HepG2 (cell line): ENCODE data around the gene NLRC3. TPM values are rescaled to one million over a fixed set of nuclear protein-coding genes. Genes with fewer than 3 reads are reported as not detected.
A peak's percentile ranks its signal among the peaks of the same experiment; 100 is the strongest.

Experiments used
- ATAC-seq: fragments of 200-7000 bp; cut with Tn5 transposase; 3 replicates; pipeline ENCODE4 v1.9.1; 2020; ENCODE audit warnings: mild to moderate bottlenecking, moderate library complexity
- BruUV-seq: library from RNA; stranded (reverse); fragments of 400-500 nt; replicated peaks from 2 replicates; lab custom pipeline; 2021; lab: Mats Ljungman, UMichigan
- CTCF ChIA-PET: fragments of 300-600 bp; formaldehyde crosslinking; extraction: SDS; loops from one replicate; lab custom pipeline; 2021; ENCODE audit warnings: low total read pairs, inconsistent platforms, low intra/inter-chr PET ratio; lab: Yijun Ruan, JAX
- POLR2A ChIA-PET: fragments of 350-600 bp; sonication (Branson Sonifier 250); formaldehyde crosslinking; loops from one replicate; lab custom pipeline; 2020; ENCODE audit warnings: antibody characterized with exemption, inconsistent platforms; lab: Yijun Ruan, JAX
- DNase-seq: peaks from one replicate; pipeline ENCODE4 v3.0.0-alpha.2; 2015; ENCODE audit warnings: low spot score
- FAIRE-seq: peaks from 3 replicates; lab custom pipeline; 2011; peaks lifted over from hg19 to GRCh38; lab: Jason Lieb, UNC
- H2AFZ ChIP-seq: one replicate; pipeline ENCODE4 v1.6.1; 2011; ENCODE audit warnings: low read length, inconsistent platforms
- H3K27ac ChIP-seq: fragments of 300-600 bp; 3 replicates; pipeline ENCODE4 v1.8.0; 2011; ENCODE audit warnings: mixed run types, mild to moderate bottlenecking, mixed read lengths, low read length, inconsistent platforms; ENCODE audit not compliant: insufficient read depth; ENCODE audit errors: extremely low read length
- H3K27me3 ChIP-seq, 2 experiments: fragments of 200-600 bp in 1 of 2; 2 replicates in 1 of 2; 3 replicates in 1 of 2; pipeline versions ENCODE4 v1.6.0 to v1.8.0; 2011; ENCODE audit warnings: low read length in 2 of 2, mild to moderate bottlenecking in 2 of 2, moderate library complexity in 2 of 2, inconsistent platforms in 1 of 2; ENCODE audit not compliant: insufficient read depth in 2 of 2, control insufficient read depth in 1 of 2
- H3K36me3 ChIP-seq, 2 experiments: fragments of 200-600 bp in 1 of 2; replicated peaks in 1 of 2; 2 replicates in 1 of 2; 3 replicates in 1 of 2; pipeline versions ENCODE4 v1.5.1 to v1.8.0; 2011; ENCODE audit warnings: low read length in 2 of 2, inconsistent platforms in 1 of 2; ENCODE audit not compliant: insufficient read depth in 2 of 2, control insufficient read depth in 1 of 2
- H3K4me1 ChIP-seq: 2 replicates; pipeline ENCODE4 v1.5.1; 2012; ENCODE audit warnings: low read length, inconsistent platforms; ENCODE audit not compliant: insufficient read depth
- H3K4me2 ChIP-seq: 2 replicates; pipeline ENCODE4 v1.6.0; 2011; ENCODE audit warnings: low read depth, low read length, inconsistent platforms
- H3K4me3 ChIP-seq, 3 experiments: fragments of 200-600 bp in 1 of 3; sonication (generic), shearing (Covaris generic) in 1 of 3; replicated peaks in 1 of 3; 2 replicates each; pipeline ENCODE4 v1.5.1; 2011 to 2016; ENCODE audit warnings: low read length in 3 of 3, inconsistent platforms in 2 of 3, low read depth in 2 of 3, mild to moderate bottlenecking in 2 of 3, control low read depth in 1 of 3, mixed read lengths in 1 of 3; ENCODE audit not compliant: insufficient read depth in 1 of 3
- H3K79me2 ChIP-seq: one replicate; pipeline ENCODE4 v1.6.1; 2011; ENCODE audit warnings: low read length, inconsistent platforms; ENCODE audit not compliant: insufficient read depth
- H3K9ac ChIP-seq: 2 replicates; pipeline ENCODE4 v1.6.0; 2011; ENCODE audit warnings: mild to moderate bottlenecking, low read depth, low read length, inconsistent platforms; ENCODE audit not compliant: insufficient read depth
- H3K9me3 ChIP-seq: 2 replicates; pipeline ENCODE4 v1.5.1; 2012; ENCODE audit warnings: mild to moderate bottlenecking, low read length
- H4K20me1 ChIP-seq: 2 replicates; pipeline ENCODE4 v1.6.0; 2011; ENCODE audit warnings: inconsistent platforms, mild to moderate bottlenecking, low read length, moderate library complexity; ENCODE audit not compliant: insufficient read depth
- CBX5 ChIP-seq: sonication (generic); formaldehyde crosslinking; IDR thresholded peaks from 2 replicates; pipeline ENCODE4 v1.4.0; 2020; ENCODE audit warnings: missing genetic modification reagents, borderline replicate concordance
- GTF3A ChIP-seq: sonication (generic); formaldehyde crosslinking; conservative IDR thresholded peaks from 2 replicates; pipeline ENCODE4 v1.4.0; 2020; ENCODE audit warnings: mild to moderate bottlenecking, missing genetic modification reagents
- PAF1 ChIP-seq: IDR thresholded peaks from 2 replicates; pipeline ENCODE4 v1.6.1; 2016; ENCODE audit warnings: missing genetic modification reagents, missing compliant biosample characterization
- RELA ChIP-seq: sonication (generic); formaldehyde crosslinking; IDR thresholded peaks from 2 replicates; pipeline ENCODE4 v1.4.0; 2020; ENCODE audit warnings: missing genetic modification reagents
- SIX1 ChIP-seq: sonication (generic); formaldehyde crosslinking; IDR thresholded peaks from 2 replicates; pipeline ENCODE4 v1.4.0; 2020; ENCODE audit warnings: missing genetic modification reagents, borderline replicate concordance
- STAT5B ChIP-seq: sonication (generic); formaldehyde crosslinking; IDR thresholded peaks from 2 replicates; pipeline ENCODE4 v1.4.0; 2020; ENCODE audit warnings: missing genetic modification reagents
- ZC3H13 ChIP-seq: sonication (generic); formaldehyde crosslinking; IDR thresholded peaks from 2 replicates; pipeline ENCODE4 v1.8.1; 2023; ENCODE audit warnings: mild to moderate bottlenecking, missing genetic modification reagents, moderate library complexity
- ZSCAN21 ChIP-seq: sonication (generic); formaldehyde crosslinking; IDR thresholded peaks from 2 replicates; pipeline ENCODE4 v1.8.0; 2022; ENCODE audit warnings: mild to moderate bottlenecking, missing genetic modification reagents, moderate library complexity, borderline replicate concordance
- WGBS: methylation state at CpG from one replicate; pipeline ENCODE4 v1.1.6; 2017; ENCODE audit warnings: low lambda C conversion rate; 5-methylcytosine and 5-hydroxymethylcytosine counted together
- in situ Hi-C: cut with HindIII; loops from 2 replicates; pipeline ENCODE4 v1.10.0; 2017; ENCODE audit warnings: low pct_unique_long_range_greater_than_20kb; ENCODE audit not compliant: extremely low pct_ligation_motif_present
- intact Hi-C: fragments of 100-400 bp; cut with micrococcal nuclease; formaldehyde crosslinking; loops from one replicate; pipeline ENCODE4 v1.10.0; 2022; ENCODE audit not compliant: unreplicated experiment
- polyA plus RNA-seq, 8 experiments: library from polyadenylated mRNA; depleted of rRNA in 3 of 8; stranded (reverse) in 7 of 8; unstranded in 1 of 8; fragments of >200 nt; fragmentation: Illumina TruSeq in 4 of 8; extraction: Trizol in 4 of 8; gene quantifications; 2 replicates each; pipeline versions ENCODE4 v1.2.1 to v1.2.3, GENCODE V29; 2011 to 2016; ENCODE audit warnings: low read depth in 4 of 8, missing spikeins in 1 of 8, mixed read lengths in 1 of 8; ENCODE audit not compliant: insufficient read depth in 1 of 8
- total RNA-seq, 5 experiments: library from RNA; depleted of rRNA; stranded (reverse); fragments of >200 nt; fragmentation: Illumina TruSeq; extraction: Trizol; gene quantifications; 2 replicates each; pipeline ENCODE4 v1.2.3, GENCODE V29; 2016; ENCODE audit warnings: low read depth in 1 of 5
- TF ChIP-seq, protein P1 (sequence below): IDR thresholded peaks from 2 replicates; pipeline ENCODE4 v1.4.0; 2020; ENCODE audit warnings: mild to moderate bottlenecking, missing genetic modification reagents
- TF ChIP-seq, protein P2 (sequence below): sonication (generic); formaldehyde crosslinking; IDR thresholded peaks from 2 replicates; pipeline ENCODE4 v1.8.1; 2023; ENCODE audit warnings: mild to moderate bottlenecking, missing genetic modification reagents
- TF ChIP-seq, protein P3 (sequence below): sonication (generic); formaldehyde crosslinking; conservative IDR thresholded peaks from 2 replicates; pipeline ENCODE4 v1.4.0; 2020; ENCODE audit warnings: missing genetic modification reagents

Gene NLRC3
- total and polyA plus RNA-seq, 2 of the 13 experiments (the other 11 are each of a cell fraction or from before 2014, with no cell fraction given) = not detected

DNA sequence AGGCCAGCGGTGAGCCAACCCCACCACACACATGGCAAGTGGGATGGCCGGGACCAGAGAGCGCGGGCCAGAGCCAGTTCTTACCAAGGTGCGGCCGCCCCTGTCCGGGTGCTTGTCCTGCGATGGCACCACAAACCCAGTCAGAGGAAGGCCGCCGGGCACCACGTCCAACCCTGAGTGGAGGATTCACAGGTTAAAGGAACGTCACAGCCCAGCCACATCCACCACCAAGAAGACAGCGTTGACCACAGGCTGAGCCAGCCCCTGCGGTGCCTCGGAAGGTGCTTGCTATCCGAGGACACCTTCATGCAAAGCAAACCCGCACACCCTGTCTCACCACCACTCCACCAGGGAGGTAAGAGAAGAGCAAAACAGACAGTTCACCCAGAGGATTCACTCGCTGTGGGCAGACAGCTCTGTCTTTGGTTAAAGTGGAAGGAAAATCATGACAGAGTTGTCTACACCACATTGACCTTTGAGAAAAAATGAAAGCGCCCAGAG lies 18.4 kb upstream of the NLRC3 start:
- ChIA-PET POLR2A (interaction anchor here (1.1 kb wide), 1 partner anchor 42 kb away, joined by 4 read pairs; no protein-coding TSS in a partner anchor), CTCF (no interaction called here)
- DNase-seq (no peak), FAIRE-seq (no peak), ATAC-seq (no peak)
- intact Hi-C loops = no loop called here
- 93% methylated on average over 11 of the region's 19 CpGs for WGBS
- no peaks in the 10 kb centered on the region; the same call in 1 of the 2 replicates for H4K20me1 ChIP-seq
- no peak overlapping the region for H2AFZ ChIP-seq
- no peaks in the 10 kb centered on the region for H3K27me3 ChIP-seq
- H3K4me2 ChIP-seq = peak overlapping the region; percentile 46; the same call in 1 of the 2 replicates
- H3K9me3 ChIP-seq = peaks cover 6% of the 10 kb centered on the region
- H3K27ac ChIP-seq = no peak overlapping the region
- peak overlapping the region in 1 of 3 experiments; percentile 24; a peak in 1 of 6 replicates for H3K4me3 ChIP-seq
- BruUV-seq = no TSS peak
- in situ Hi-C loops = no loop called here
- H3K36me3 ChIP-seq = 0 out of 5 replicates have a peak, but pooled peaks cover 0 to 4% of the 10 kb centered on the region in 2 experiments
- H3K9ac ChIP-seq = no peak overlapping the region
- H3K79me2 ChIP-seq = no peaks in the 10 kb centered on the region
- H3K4me1 ChIP-seq = peaks cover 42% of the 10 kb centered on the region
- no peak for TF ChIP-seq GTF3A
- 0 out of 2 replicates have a peak, but pooled peaks have one; percentile 1 for TF ChIP-seq ZC3H13

DNA sequence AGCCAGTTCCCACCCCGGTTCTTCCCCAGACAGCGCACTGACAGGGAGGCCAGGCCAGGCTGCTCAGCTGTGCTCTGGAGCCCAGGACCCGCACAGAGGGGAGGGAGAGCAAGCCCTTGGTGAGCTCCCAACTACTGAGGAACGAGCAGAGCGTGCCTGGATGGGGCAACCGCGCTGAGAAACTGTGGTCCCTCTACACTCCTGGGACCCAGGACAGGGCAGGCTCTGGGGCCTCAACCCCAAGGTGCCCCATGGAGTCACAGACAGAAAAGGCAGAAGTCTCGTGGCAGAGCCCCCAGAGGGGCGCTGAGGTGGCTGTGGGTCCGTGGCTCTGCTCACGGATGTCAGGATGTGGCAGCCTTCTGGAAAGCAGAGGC lies 17.9 kb upstream of the NLRC3 start:
- FAIRE-seq = no peak
- peaks cover 4% of the 10 kb centered on the region for H3K9me3 ChIP-seq
- H2AFZ ChIP-seq = no peak overlapping the region
- no peak overlapping the region for H3K4me3 ChIP-seq
- no peaks in the 10 kb centered on the region for H3K27me3 ChIP-seq
- intact Hi-C loops = no loop called here
- no peaks in the 10 kb centered on the region; the same call in 1 of the 2 replicates for H4K20me1 ChIP-seq
- no peak overlapping the region for H3K4me2 ChIP-seq
- H3K79me2 ChIP-seq = no peaks in the 10 kb centered on the region
- BruUV-seq = no TSS peak
- H3K36me3 ChIP-seq = 0 out of 5 replicates have a peak, but pooled peaks cover 0 to 2% of the 10 kb centered on the region in 2 experiments
- ChIA-PET CTCF (no interaction called here), POLR2A (no interaction called here)
- H3K9ac ChIP-seq = no peak overlapping the region
- ATAC-seq = no peak
- 94% methylated on average over 6 of the region's 11 CpGs for WGBS
- DNase-seq = no peak
- in situ Hi-C loops = no loop called here
- no peak overlapping the region for H3K27ac ChIP-seq
- peaks cover 42% of the 10 kb centered on the region for H3K4me1 ChIP-seq
- no peak for TF ChIP-seq SIX1 (CRISPR knock-in tag)
- no peak for TF ChIP-seq STAT5B (CRISPR knock-in tag)
- TF ChIP-seq CBX5 = no peak
- no peak for TF ChIP-seq PAF1 (CRISPR knock-in tag)
- TF ChIP-seq, protein P1, sequence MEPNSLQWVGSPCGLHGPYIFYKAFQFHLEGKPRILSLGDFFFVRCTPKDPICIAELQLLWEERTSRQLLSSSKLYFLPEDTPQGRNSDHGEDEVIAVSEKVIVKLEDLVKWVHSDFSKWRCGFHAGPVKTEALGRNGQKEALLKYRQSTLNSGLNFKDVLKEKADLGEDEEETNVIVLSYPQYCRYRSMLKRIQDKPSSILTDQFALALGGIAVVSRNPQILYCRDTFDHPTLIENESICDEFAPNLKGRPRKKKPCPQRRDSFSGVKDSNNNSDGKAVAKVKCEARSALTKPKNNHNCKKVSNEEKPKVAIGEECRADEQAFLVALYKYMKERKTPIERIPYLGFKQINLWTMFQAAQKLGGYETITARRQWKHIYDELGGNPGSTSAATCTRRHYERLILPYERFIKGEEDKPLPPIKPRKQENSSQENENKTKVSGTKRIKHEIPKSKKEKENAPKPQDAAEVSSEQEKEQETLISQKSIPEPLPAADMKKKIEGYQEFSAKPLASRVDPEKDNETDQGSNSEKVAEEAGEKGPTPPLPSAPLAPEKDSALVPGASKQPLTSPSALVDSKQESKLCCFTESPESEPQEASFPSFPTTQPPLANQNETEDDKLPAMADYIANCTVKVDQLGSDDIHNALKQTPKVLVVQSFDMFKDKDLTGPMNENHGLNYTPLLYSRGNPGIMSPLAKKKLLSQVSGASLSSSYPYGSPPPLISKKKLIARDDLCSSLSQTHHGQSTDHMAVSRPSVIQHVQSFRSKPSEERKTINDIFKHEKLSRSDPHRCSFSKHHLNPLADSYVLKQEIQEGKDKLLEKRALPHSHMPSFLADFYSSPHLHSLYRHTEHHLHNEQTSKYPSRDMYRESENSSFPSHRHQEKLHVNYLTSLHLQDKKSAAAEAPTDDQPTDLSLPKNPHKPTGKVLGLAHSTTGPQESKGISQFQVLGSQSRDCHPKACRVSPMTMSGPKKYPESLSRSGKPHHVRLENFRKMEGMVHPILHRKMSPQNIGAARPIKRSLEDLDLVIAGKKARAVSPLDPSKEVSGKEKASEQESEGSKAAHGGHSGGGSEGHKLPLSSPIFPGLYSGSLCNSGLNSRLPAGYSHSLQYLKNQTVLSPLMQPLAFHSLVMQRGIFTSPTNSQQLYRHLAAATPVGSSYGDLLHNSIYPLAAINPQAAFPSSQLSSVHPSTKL (CRISPR knock-in tag) = no peak
- TF ChIP-seq ZSCAN21 (CRISPR knock-in tag) = no peak
- TF ChIP-seq RELA (CRISPR knock-in tag) = no peak
- TF ChIP-seq, protein P2, sequence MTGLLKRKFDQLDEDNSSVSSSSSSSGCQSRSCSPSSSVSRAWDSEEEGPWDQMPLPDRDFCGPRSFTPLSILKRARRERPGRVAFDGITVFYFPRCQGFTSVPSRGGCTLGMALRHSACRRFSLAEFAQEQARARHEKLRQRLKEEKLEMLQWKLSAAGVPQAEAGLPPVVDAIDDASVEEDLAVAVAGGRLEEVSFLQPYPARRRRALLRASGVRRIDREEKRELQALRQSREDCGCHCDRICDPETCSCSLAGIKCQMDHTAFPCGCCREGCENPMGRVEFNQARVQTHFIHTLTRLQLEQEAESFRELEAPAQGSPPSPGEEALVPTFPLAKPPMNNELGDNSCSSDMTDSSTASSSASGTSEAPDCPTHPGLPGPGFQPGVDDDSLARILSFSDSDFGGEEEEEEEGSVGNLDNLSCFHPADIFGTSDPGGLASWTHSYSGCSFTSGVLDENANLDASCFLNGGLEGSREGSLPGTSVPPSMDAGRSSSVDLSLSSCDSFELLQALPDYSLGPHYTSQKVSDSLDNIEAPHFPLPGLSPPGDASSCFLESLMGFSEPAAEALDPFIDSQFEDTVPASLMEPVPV (CRISPR knock-in tag) = no peak
- TF ChIP-seq, protein P3, sequence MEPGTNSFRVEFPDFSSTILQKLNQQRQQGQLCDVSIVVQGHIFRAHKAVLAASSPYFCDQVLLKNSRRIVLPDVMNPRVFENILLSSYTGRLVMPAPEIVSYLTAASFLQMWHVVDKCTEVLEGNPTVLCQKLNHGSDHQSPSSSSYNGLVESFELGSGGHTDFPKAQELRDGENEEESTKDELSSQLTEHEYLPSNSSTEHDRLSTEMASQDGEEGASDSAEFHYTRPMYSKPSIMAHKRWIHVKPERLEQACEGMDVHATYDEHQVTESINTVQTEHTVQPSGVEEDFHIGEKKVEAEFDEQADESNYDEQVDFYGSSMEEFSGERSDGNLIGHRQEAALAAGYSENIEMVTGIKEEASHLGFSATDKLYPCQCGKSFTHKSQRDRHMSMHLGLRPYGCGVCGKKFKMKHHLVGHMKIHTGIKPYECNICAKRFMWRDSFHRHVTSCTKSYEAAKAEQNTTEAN (CRISPR knock-in tag) = no peak
